Mucosa of stomach (tissue), 1 donor: ENCODE measurements around the gene SLC49A4.

Experiments used
- H3K27me3 ChIP-seq: one replicate; pipeline ENCODE4 v1.7.0; 2013; ENCODE audit warnings: mild to moderate bottlenecking, low read length; ENCODE audit not compliant: control insufficient read depth, insufficient read depth
- H3K36me3 ChIP-seq: one replicate; pipeline ENCODE4 v1.7.0; 2013; ENCODE audit warnings: low read length; ENCODE audit not compliant: control insufficient read depth, insufficient read depth
- H3K4me1 ChIP-seq: one replicate; pipeline ENCODE4 v1.7.0; 2013; ENCODE audit warnings: mild to moderate bottlenecking, low read length; ENCODE audit not compliant: control insufficient read depth, insufficient read depth
- H3K4me3 ChIP-seq: one replicate; pipeline ENCODE4 v1.7.0; 2013; ENCODE audit warnings: low read length
- H3K9ac ChIP-seq: one replicate; pipeline ENCODE4 v1.7.0; 2013; ENCODE audit warnings: mild to moderate bottlenecking, low read length, moderate library complexity
- H3K9me3 ChIP-seq: one replicate; pipeline ENCODE4 v1.7.0; 2013; ENCODE audit warnings: mild to moderate bottlenecking, low read length, moderate library complexity; ENCODE audit not compliant: control insufficient read depth
- donor health status: Pancreatic carcinoma.

SLC49A4 gene

DNA sequence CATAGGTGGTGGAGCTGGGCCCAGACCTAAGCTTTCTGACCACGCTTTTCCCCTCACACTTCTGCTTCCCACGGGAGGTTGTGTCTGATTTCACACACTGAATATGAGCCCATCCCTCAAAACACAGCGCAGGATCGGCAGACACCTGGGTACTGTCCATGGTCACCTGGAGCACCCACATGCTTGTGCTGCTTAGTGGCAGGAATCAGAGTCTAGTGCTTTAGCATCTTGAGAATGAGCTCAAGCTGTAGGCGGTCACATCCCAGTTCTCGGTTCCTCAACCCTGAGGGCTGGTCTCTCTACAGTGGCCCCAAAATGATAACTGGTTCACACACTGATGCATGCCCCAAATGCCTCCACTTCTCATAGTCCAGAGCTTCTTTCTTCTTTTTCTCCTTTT is 121.7 kb downstream of the SLC49A4 start:
- no peaks in the 10 kb centered on the region for H3K36me3 ChIP-seq
- no peaks in the 10 kb centered on the region for H3K9me3 ChIP-seq
- no peaks in the 10 kb centered on the region for H3K4me1 ChIP-seq
- H3K27me3 ChIP-seq, result peaks cover 37% of the 10 kb centered on the region
- no peak overlapping the region for H3K9ac ChIP-seq
- no peak overlapping the region for H3K4me3 ChIP-seq

DNA sequence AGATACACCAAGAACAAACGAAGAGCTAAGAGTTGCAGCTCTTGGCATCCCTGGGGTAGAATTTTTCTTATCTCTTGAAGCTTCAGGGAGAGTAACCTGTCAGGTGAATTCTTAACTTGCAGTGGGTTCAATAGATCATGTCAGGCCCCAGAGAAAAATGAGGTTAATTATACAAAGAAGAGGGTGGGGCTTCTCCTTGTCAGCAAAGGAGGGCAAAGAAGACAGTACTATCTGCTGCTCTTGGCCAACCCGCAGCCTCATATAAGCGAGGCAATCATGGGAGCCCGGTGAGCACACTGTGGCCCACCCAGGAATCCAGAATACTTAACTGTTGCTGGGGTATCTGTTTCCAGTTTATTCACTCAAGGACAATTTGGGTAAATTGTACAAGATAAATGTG is 122.5 kb downstream of the SLC49A4 start:
- Histone ChIP-seq H3K36me3 (no peaks in the 10 kb centered on the region), H3K9ac (no peak overlapping the region), H3K4me1 (no peaks in the 10 kb centered on the region), H3K27me3 (peaks cover 37% of the 10 kb centered on the region), H3K4me3 (no peak overlapping the region), H3K9me3 (no peaks in the 10 kb centered on the region)

DNA sequence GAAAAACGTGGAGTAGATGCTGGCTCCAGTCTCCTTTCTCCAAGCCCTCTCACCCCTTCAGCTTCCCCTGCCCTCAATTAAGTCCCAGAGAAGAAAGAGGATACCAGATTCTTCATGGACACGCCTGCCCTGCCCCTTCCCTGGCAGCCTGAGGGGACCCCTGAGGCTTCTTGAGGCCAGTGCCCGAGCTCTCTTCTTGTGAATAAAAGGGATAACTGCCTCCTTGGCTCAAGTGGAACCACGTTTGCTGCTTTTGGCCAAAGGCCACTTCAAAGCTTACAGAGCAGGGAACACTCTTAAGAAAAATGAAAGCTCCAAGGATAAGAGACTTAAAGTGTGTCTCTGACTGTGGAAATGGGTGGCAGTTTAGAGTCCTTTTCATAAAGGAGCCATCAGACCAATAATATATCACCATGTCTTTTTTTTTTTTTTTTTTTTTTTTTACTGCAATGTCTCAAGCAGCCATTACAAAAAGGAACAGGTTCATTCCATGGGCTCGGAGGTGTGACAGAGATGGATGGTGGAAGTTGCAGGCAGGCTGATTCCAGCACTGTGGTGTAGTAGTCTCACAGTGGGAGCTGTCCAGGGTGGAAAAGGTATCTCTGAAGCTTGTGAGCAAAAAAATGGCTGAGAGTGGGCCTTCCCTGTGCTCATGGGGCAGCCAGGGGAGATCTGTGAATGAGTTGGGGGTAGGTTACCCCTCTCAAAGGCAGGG is 123.9 kb downstream of the SLC49A4 start:
- Histone ChIP-seq H3K9ac (no peak overlapping the region), H3K9me3 (no peaks in the 10 kb centered on the region), H3K4me1 (no peaks in the 10 kb centered on the region), H3K4me3 (no peak overlapping the region), H3K27me3 (peaks cover 35% of the 10 kb centered on the region), H3K36me3 (no peaks in the 10 kb centered on the region)

DNA sequence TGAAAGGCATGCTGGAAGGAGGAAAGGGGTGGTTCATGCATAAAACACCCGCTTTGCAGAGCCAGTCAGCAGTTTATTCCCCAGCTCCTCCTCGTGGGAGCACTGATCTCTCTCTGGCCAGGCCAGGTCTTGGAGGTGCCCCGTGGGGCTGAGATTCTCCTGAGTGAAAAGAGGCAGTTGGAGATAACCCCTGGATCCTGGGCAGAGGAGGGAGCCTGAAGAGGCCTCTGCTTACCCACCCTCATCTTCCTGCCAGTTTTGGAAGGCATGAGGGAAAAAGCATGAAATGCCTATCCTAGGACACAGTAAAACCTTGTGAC is 124.4 kb downstream of the SLC49A4 start:
- no peak overlapping the region for H3K4me3 ChIP-seq
- no peaks in the 10 kb centered on the region for H3K9me3 ChIP-seq
- no peaks in the 10 kb centered on the region for H3K4me1 ChIP-seq
- H3K27me3 ChIP-seq, result peaks cover 35% of the 10 kb centered on the region
- no peaks in the 10 kb centered on the region for H3K36me3 ChIP-seq
- no peak overlapping the region for H3K9ac ChIP-seq

DNA sequence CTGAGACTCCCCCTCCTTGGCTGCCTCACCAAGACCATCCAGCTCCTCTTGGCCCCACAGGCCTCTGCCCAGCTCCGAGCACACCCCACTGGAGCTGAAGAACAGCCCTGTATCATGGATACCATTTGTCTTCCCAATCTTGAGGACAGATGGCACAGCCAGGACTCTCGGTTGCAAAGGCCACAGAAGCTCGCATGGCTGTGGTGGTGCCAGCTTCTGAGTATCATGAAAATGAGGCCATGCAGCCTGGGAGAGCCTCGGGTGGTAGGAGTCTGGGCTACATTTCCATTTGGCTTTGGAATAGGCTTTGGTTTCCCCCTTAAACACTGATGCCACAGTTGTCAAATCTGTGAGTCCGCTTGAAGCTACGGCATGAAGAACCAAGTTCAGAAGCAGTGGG is 126.1 kb downstream of the SLC49A4 start:
- Histone ChIP-seq H3K4me1 (no peaks in the 10 kb centered on the region), H3K27me3 (peaks cover 35% of the 10 kb centered on the region), H3K9ac (no peak overlapping the region), H3K9me3 (no peaks in the 10 kb centered on the region), H3K4me3 (no peak overlapping the region), H3K36me3 (no peaks in the 10 kb centered on the region)

DNA sequence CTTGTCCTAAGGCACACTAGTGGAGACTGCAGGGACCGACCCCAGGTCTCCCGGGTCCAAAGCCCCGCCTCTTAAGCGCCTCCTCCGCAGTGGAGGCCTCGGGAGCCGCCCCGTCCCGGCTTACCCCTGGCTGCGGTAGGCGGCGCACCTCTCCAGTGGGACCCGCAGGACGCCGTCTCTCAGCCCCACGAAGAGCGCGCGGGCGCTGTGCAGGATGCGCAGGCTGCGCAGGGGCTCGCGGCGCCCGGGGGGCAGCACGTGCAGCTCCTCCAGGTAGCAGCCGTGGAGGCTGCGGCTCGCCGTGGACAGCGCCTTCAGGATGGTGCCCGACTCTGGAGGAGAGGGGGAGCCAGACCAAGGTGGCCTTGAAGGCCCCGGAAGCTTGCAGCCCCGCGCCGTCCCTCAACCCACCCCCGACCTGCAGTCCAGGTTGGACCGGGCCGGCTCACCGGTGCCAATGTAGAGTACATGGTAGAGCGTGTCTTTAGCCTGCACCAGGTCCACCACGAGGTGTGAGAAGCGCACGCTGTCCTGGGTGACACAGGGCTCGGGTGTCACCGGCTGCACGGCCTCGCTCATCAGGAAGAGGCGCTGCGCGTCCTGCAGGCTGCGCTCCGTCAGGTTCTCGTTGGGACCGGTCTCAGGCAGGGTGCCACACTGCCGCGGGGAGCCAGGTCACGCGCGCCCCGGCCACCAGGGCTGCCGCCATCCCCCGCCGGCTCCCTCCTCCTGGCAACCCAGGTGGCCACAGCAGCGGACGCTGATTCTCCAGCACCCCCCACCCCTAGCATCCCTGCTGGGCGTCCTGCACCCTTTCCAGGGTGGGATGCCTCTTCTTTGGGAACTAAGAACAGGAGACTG is 127.2 kb downstream of the SLC49A4 start:
- Histone ChIP-seq H3K9me3 (no peaks in the 10 kb centered on the region), H3K4me1 (no peaks in the 10 kb centered on the region), H3K36me3 (no peaks in the 10 kb centered on the region), H3K27me3 (peaks cover 35% of the 10 kb centered on the region), H3K9ac (no peak overlapping the region), H3K4me3 (no peak overlapping the region)

DNA sequence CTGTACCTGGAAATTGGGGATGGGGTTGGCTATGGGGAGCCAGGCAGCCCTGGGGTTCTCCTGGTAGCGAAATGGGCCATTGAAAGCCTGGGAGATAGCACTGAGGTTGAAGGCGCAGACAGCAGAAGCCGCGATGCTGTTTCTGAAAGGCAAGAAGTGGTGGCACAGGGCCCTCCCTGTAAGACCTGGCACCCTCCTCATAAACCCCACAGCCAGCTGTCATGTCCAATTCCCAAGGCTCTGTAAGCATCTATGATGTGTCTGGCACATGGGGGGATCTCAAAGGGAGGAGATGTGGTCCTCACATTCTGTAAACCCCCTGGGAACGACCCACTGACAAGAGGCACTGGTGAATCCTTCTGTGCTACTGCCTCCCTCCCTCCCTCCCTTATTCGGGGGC is 128.7 kb downstream of the SLC49A4 start:
- Histone ChIP-seq H3K36me3 (no peaks in the 10 kb centered on the region), H3K27me3 (peaks cover 31% of the 10 kb centered on the region), H3K4me1 (no peaks in the 10 kb centered on the region), H3K9me3 (no peaks in the 10 kb centered on the region), H3K9ac (no peak overlapping the region), H3K4me3 (no peak overlapping the region)

DNA sequence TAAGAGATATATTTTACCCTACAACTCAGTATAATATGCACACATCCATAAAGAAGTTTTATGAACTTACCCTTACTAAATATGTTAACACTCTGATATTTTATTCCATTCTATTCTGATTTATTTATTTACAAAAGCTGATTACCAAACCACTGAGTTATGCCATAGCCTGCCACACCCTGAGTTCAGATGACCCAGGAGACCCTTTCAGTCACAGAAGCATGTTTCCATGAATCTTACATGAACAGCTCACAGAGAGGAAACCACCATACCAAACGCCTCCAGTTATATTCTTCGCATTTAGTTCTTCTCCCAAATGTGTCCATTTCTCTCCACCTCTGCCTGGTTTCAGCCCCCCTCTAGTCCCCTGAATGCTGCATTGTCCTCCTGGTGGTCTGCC is 129.2 kb downstream of the SLC49A4 start:
- no peak overlapping the region for H3K4me3 ChIP-seq
- H3K36me3 ChIP-seq, result no peaks in the 10 kb centered on the region
- H3K4me1 ChIP-seq, result no peaks in the 10 kb centered on the region
- H3K27me3 ChIP-seq, result peaks cover 31% of the 10 kb centered on the region
- H3K9ac ChIP-seq, result no peak overlapping the region
- H3K9me3 ChIP-seq, result no peaks in the 10 kb centered on the region

DNA sequence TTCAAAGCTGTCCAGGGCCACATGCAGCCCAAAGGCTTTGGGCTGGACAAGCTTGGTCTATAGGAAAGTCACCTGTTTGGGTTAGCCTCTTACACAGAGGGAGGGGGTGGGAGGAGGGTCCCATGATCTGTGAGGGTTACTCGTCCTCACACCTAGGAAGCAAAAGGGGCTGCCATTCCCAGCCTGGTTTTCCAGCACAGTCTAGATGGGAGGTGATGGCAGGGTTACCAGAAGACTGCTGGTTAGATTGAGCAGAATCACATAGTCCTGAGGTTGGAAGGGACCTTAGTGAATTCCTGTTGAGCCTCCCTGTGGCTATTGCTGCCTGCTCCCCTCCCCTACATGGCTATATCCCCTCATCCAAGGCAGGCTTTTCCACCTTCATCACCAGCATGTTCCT is 130.9 kb downstream of the SLC49A4 start:
- Histone ChIP-seq H3K9me3 (no peaks in the 10 kb centered on the region), H3K9ac (no peak overlapping the region), H3K4me1 (no peaks in the 10 kb centered on the region), H3K4me3 (no peak overlapping the region), H3K27me3 (peaks cover 24% of the 10 kb centered on the region), H3K36me3 (no peaks in the 10 kb centered on the region)

DNA sequence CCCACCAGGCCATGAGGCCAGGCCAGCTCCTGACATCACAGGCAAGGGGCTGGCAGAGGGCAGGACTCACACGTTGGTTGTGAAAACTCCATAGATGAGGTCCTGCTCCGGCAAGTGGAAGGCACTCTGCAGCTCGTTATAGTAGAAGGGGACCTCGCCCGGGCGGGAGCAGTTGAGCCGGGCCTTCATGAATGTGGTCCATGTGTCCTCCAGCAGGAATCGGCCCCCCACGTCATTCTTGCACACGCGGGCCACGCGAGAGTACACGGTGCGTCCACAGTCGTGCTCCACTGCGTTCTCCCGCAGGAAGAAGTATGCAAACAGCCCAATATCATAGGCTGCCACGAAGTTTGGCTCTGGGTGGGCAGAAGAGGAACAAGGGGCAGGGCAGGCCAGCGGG is 131.5 kb downstream of the SLC49A4 start:
- Histone ChIP-seq H3K9me3 (no peaks in the 10 kb centered on the region), H3K4me3 (no peak overlapping the region), H3K27me3 (peaks cover 21% of the 10 kb centered on the region), H3K4me1 (no peaks in the 10 kb centered on the region), H3K36me3 (no peaks in the 10 kb centered on the region), H3K9ac (no peak overlapping the region)

DNA sequence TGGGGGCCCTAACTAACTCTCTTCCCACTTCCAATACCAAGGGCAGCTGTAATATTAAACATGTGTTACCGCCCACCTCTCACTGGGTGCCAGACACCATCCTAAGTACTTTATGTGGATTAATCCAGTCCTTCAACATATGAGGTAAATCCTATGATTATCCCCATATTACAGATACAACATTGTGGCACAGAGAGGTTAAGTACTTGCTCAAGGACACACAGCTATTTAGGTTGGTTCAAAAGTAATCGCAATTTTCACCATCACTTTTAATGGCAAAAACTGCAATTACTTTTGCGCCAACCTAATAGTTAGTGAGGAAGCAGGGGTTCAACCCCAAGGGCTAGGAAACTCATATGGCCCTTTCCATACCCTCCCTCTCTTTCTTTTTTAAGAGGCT is 131.9 kb downstream of the SLC49A4 start:
- Histone ChIP-seq H3K4me3 (no peak overlapping the region), H3K36me3 (no peaks in the 10 kb centered on the region), H3K27me3 (peaks cover 16% of the 10 kb centered on the region), H3K4me1 (no peaks in the 10 kb centered on the region), H3K9ac (no peak overlapping the region), H3K9me3 (no peaks in the 10 kb centered on the region)

DNA sequence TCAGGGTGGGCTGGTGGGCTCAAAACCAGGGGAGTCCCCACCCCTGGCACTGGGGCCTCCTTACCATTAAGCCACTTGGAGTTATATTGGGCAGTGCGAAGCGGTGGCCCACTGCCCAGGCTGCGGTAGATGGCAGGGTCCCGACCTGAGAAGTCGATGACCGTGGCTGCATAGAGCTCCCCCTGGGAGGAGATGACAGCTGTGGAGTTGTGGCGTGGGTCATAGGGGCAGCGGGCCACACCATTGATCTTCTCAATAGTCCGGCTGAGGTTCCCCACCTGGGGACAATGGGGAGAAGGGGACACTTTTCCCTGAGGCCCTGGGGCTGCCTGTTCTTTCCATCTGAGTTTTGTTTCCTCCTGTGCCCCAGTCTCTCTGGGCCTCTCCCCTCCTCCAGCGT is 132.9 kb downstream of the SLC49A4 start:
- Histone ChIP-seq H3K4me3 (no peak overlapping the region), H3K36me3 (no peaks in the 10 kb centered on the region), H3K27me3 (peaks cover 7% of the 10 kb centered on the region), H3K9me3 (no peaks in the 10 kb centered on the region), H3K4me1 (no peaks in the 10 kb centered on the region), H3K9ac (no peak overlapping the region)
